SU-DHL-6 (cell line): Measurements from ENCODE around the gene HOXA5.

Experiments used
- CTCF ChIP-seq: fragments of 200-600 bp; sonication (generic); IDR thresholded peaks from one replicate; pipeline ENCODE4 v1.5.1; 2017; ENCODE audit warnings: antibody characterized with exemption, mild to moderate bottlenecking, low read length, moderate library complexity; ENCODE audit not compliant: insufficient read depth, poor library complexity, severe bottlenecking
- EZH2phosphoT487 ChIP-seq: fragments of 200-600 bp; sonication (generic), shearing (Covaris generic); conservative IDR thresholded peaks from 2 replicates; pipeline ENCODE4 v1.6.1; 2018; ENCODE audit warnings: mild to moderate bottlenecking, antibody characterized with exemption, low read length, moderate library complexity, mixed read lengths

GRCh38 chr7:27175626-27176523 lies 32.4 kb upstream of the HOXA5 start:
- TF ChIP-seq CTCF, result no peak
- TF ChIP-seq EZH2phosphoT487, result no peak
